Prostate gland (tissue), 2 donors: ENCODE measurements around the gene INO80B.
A peak's percentile ranks its signal among the peaks of the same experiment; 100 is the strongest.

ENCODE experiments used
- POLR2AphosphoS5 ChIP-seq: sonication (generic); formaldehyde crosslinking; IDR thresholded peaks from one replicate; pipeline ENCODE4 v1.6.1; 2017; ENCODE audit warnings: antibody characterized with exemption
- TF ChIP-seq, protein P1 (sequence below), 4 experiments: fragments of 200-600 bp in 2 of 4; fragments of 450-650 bp in 2 of 4; sonication (generic) in 2 of 4; IDR thresholded peaks; 1 replicate in 3 of 4; 2 replicates in 1 of 4; pipeline ENCODE4 v1.5.1; 2016 to 2019; ENCODE audit warnings: antibody characterized with exemption in 4 of 4, mild to moderate bottlenecking in 2 of 4, moderate library complexity in 2 of 4

- TF ChIP-seq POLR2AphosphoS5, result peak; percentile 99
- TF ChIP-seq, protein P1, sequence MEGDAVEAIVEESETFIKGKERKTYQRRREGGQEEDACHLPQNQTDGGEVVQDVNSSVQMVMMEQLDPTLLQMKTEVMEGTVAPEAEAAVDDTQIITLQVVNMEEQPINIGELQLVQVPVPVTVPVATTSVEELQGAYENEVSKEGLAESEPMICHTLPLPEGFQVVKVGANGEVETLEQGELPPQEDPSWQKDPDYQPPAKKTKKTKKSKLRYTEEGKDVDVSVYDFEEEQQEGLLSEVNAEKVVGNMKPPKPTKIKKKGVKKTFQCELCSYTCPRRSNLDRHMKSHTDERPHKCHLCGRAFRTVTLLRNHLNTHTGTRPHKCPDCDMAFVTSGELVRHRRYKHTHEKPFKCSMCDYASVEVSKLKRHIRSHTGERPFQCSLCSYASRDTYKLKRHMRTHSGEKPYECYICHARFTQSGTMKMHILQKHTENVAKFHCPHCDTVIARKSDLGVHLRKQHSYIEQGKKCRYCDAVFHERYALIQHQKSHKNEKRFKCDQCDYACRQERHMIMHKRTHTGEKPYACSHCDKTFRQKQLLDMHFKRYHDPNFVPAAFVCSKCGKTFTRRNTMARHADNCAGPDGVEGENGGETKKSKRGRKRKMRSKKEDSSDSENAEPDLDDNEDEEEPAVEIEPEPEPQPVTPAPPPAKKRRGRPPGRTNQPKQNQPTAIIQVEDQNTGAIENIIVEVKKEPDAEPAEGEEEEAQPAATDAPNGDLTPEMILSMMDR (IDR thresholded peaks at IDR 0.05), result no peak
Observed at GRCh38 chr2:74458132-74458937, 3.4 kb downstream of the INO80B start, which contains the start of gene WBP1.
